Ovary (tissue), 9 donors: ENCODE results near the gene DPAGT1. TPM values are rescaled to one million over a fixed set of nuclear protein-coding genes. Genes with fewer than 3 reads are reported as not detected.

Source experiments
- DNase-seq, 5 donors: peaks; one replicate each; pipeline ENCODE4 v3.0.0-alpha.2; 2019 to 2020
- H3K27ac ChIP-seq, 2 donors: fragments of 200-600 bp; one replicate each; pipeline versions ENCODE4 v1.5.1 to v1.8.0; 2019 to 2022
- H3K27me3 ChIP-seq: fragments of 200-600 bp; one replicate; pipeline ENCODE4 v1.8.0; 2022
- H3K36me3 ChIP-seq: fragments of 200-600 bp; sonication (generic); one replicate; pipeline ENCODE4 v1.5.1; 2019
- H3K4me1 ChIP-seq: one replicate; pipeline ENCODE4 v1.8.1; 2013; ENCODE audit warnings: mild to moderate bottlenecking, moderate library complexity; ENCODE audit not compliant: insufficient read depth
- H3K4me3 ChIP-seq: fragments of 200-600 bp; sonication (generic); one replicate; pipeline ENCODE4 v1.5.1; 2017
- H3K9me3 ChIP-seq, 2 donors: fragments of 200-600 bp in 1 of 2; sonication (generic) in 1 of 2; one replicate each; pipeline versions ENCODE4 v1.5.1 to v1.8.1; 2013 to 2019; ENCODE audit warnings: mild to moderate bottlenecking in 1 of 2, moderate library complexity in 1 of 2
- CTCF ChIP-seq, 3 donors: fragments of 450-650 bp in 2 of 3; fragments of 200-600 bp in 1 of 3; IDR thresholded peaks; one replicate each; pipeline versions ENCODE4 v1.5.1 to v1.8.0; 2016 to 2022; ENCODE audit warnings: antibody characterized with exemption in 3 of 3, mild to moderate bottlenecking in 1 of 3
- EP300 ChIP-seq: sonication (generic); formaldehyde crosslinking; IDR thresholded peaks from one replicate; pipeline ENCODE4 v1.6.1; 2017; ENCODE audit warnings: antibody characterized with exemption
- POLR2A ChIP-seq: fragments of 450-650 bp; IDR thresholded peaks from one replicate; pipeline ENCODE4 v1.6.1; 2017; ENCODE audit warnings: antibody characterized with exemption, mild to moderate bottlenecking, moderate library complexity
- WGBS, 3 donors: extraction: QIAGEN DNeasy Blood & Tissue Kit in 1 of 3; methylation state at CpG; one replicate each; pipeline versions ENCODE4 v1.1.5 to v1.1.7; 2013 to 2017; 5-methylcytosine and 5-hydroxymethylcytosine counted together
- intact Hi-C, 4 donors: fragments of 100-400 bp; cut with DNase I; formaldehyde crosslinking; loops; one replicate each; pipeline versions ENCODE4 v1.11.0 to v1.15.1; 2022 to 2023
- polyA plus RNA-seq, 2 donors: library from polyadenylated mRNA; stranded (reverse); fragments of 200-250 nt in 1 of 2; fragments of 350-450 nt in 1 of 2; fragmentation: Illumina TruSeq in 1 of 2; extraction: RNeasy Lipid Tissue Mini Kit (QIAGEN cat#74804) in 1 of 2; gene quantifications; one replicate each; pipeline ENCODE4 v1.2.3, GENCODE V29; 2013 to 2014
- total RNA-seq, 7 donors: library from RNA; depleted of rRNA in 2 of 7; stranded (reverse); fragments of >200 nt in 2 of 7; fragmentation: NEBNext Ultra II Directional in 3 of 7; extraction: Animal tissue kit (Norgen Biotek cat#: 25700) in 3 of 7; gene quantifications; one replicate each; pipeline versions ENCODE4 v1.1.0 to v1.2.4, GENCODE V29; 2016 to 2023
- donor health status: DM: no; HTN: no; CAD: no; lungs with moderate emphysema.
- donor health status: DM: no; HTN: no; CAD: no.
- donor health status: Bipolar disorder and iron deficiency.
- donor health status: DM: yes; HTN: yes; CAD: no.
- donor health status: DM: no; HTN: no; CAD: no.
- donor health status: DM: yes; HTN: yes; CAD: no.

The DPAGT1 gene
- total and polyA plus RNA-seq, 9 donors, result 14.1 to 61.4 (median 24.4) TPM

GRCh38 chr11:119115484-119116234, 14.0 kb upstream of the DPAGT1 start:
- intact Hi-C loops, result no loop called here
- H3K27me3 ChIP-seq, result no peaks in the 10 kb centered on the region

GRCh38 chr11:119114351-119114750, 12.7 kb upstream of the DPAGT1 start:
- intact Hi-C loops, result no loop called here
- no peaks in the 10 kb centered on the region for H3K27me3 ChIP-seq
- TF ChIP-seq CTCF (IDR thresholded peaks at IDR 0.05) (no peak), EP300 (no peak), POLR2A (no peak)
- WGBS, 3 donors, result 87 to 90% (median 89%) methylated on average over 5 of the region's 5 CpGs
- no peaks in the 10 kb centered on the region for H3K36me3 ChIP-seq
- H3K27ac ChIP-seq, result no peak overlapping the region
- H3K4me1 ChIP-seq, result no peaks in the 10 kb centered on the region
- no peak for DNase-seq
- no peaks in the 10 kb centered on the region for H3K9me3 ChIP-seq
- H3K4me3 ChIP-seq, result no peak overlapping the region

More at GRCh38 chr11:119115484-119116234, 14.0 kb upstream of the DPAGT1 start:
- Histone ChIP-seq H3K4me3 (no peak overlapping the region), H3K36me3 (no peaks in the 10 kb centered on the region), H3K9me3 (no peaks in the 10 kb centered on the region), H3K27ac (no peak overlapping the region), H3K4me1 (peaks cover 2% of the 10 kb centered on the region)
- 65 to 69% (median 66%) methylated on average over 24 of the region's 24 CpGs for WGBS, 3 donors
- no peak for TF ChIP-seq POLR2A
- DNase-seq, result no peak

GRCh38 chr11:119113716-119114115, 12.1 kb upstream of the DPAGT1 start:
- 88 to 94% (median 93%) methylated on average over 9 of the region's 9 CpGs for WGBS, 3 donors
- Histone ChIP-seq H3K9me3 (no peaks in the 10 kb centered on the region), H3K36me3 (no peaks in the 10 kb centered on the region), H3K4me3 (no peak overlapping the region), H3K4me1 (no peaks in the 10 kb centered on the region), H3K27me3 (no peaks in the 10 kb centered on the region), H3K27ac (no peak overlapping the region)
- no peak for DNase-seq
- intact Hi-C loops, result no loop called here
- TF ChIP-seq EP300 (no peak), POLR2A (no peak), CTCF (IDR thresholded peaks at IDR 0.05) (no peak)

- intact Hi-C loops, result no loop called here
- Histone ChIP-seq H3K9me3 (no peaks in the 10 kb centered on the region), H3K27ac (no peak overlapping the region), H3K4me1 (peaks cover 8% of the 10 kb centered on the region), H3K27me3 (no peaks in the 10 kb centered on the region), H3K4me3 (no peak overlapping the region), H3K36me3 (no peaks in the 10 kb centered on the region)
- DNase-seq, result peak in 1 of 5 donors; percentile 13
- TF ChIP-seq EP300 (no peak), CTCF (IDR thresholded peaks at IDR 0.05) (no peak)
- 85 to 89% (median 86%) methylated on average over 12 of the region's 12 CpGs for WGBS, 3 donors
Measured at GRCh38 chr11:119112314-119113020, 10.8 kb upstream of the DPAGT1 start.
